Thyroid gland (tissue), 4 donors: ENCODE results near the gene TTC38.

ENCODE experiments used
- CTCF ChIP-seq, 6 experiments: fragments of 200-600 bp in 3 of 6; fragments of 450-650 bp in 3 of 6; sonication (generic) in 3 of 6; IDR thresholded peaks; one replicate each; pipeline ENCODE4 v1.5.1; 2016 to 2019; ENCODE audit warnings: antibody characterized with exemption in 6 of 6, mild to moderate bottlenecking in 2 of 6, inconsistent platforms in 1 of 6, moderate library complexity in 1 of 6
- POLR2A ChIP-seq, 2 donors: fragments of 450-650 bp; IDR thresholded peaks; one replicate each; pipeline ENCODE4 v1.6.1; 2017; ENCODE audit warnings: antibody characterized with exemption in 2 of 2, mild to moderate bottlenecking in 2 of 2, moderate library complexity in 1 of 2

- TF ChIP-seq CTCF (IDR thresholded peaks at IDR 0.05) (no peak), POLR2A (IDR thresholded peaks at IDR 0.05) (no peak)
Measured at GRCh38 chr22:46251266-46251665, 16.5 kb upstream of the TTC38 start.
